A549 (cell line): Measurements from ENCODE around the gene SHROOM4. TPM values are rescaled to one million over a fixed set of nuclear protein-coding genes. Genes with fewer than 3 reads are reported as not detected.

Experiments
- ATAC-seq, 2 experiments: fragments of 200-7000 bp in 1 of 2; fragments of >200 bp in 1 of 2; cut with Nextera tagmentation in 1 of 2; cut with Tn5 transposase in 1 of 2; 3 replicates each; pipeline versions ENCODE4 v1.8.0 to v1.9.1; 2018 to 2020; ENCODE audit warnings: mild to moderate bottlenecking in 1 of 2, moderate library complexity in 1 of 2
- CTCF ChIA-PET: fragments of 300-600 bp; sonication (Branson Sonifier 250); formaldehyde crosslinking; extraction: SDS; loops from one replicate; lab custom pipeline; 2021; ENCODE audit warnings: antibody characterized with exemption, inconsistent platforms; lab: Yijun Ruan, JAX
- POLR2A ChIA-PET: fragments of 350-600 bp; formaldehyde crosslinking; extraction: SDS; loops from one replicate; lab custom pipeline; 2021; ENCODE audit warnings: antibody characterized with exemption, inconsistent platforms; lab: Yijun Ruan, JAX
- DNase-seq, 2 experiments: peaks; one replicate each; pipeline versions ENCODE4 v3.0.0 to v3.0.0-alpha.2; 2011 to 2016; ENCODE audit warnings: low read depth in 1 of 2, low spot score in 1 of 2
- FAIRE-seq: peaks from 2 replicates; lab custom pipeline; 2011; peaks lifted over from hg19 to GRCh38; lab: Jason Lieb, UNC
- H3K27ac ChIP-seq, 2 experiments: fragments of >200 bp; sonication (Bioruptor Twin); formaldehyde crosslinking; 3 replicates each; pipeline ENCODE4 v1.5.1; 2016 to 2017
- H3K4me1 ChIP-seq: fragments of >200 bp; sonication (Bioruptor Twin); formaldehyde crosslinking; 3 replicates; pipeline ENCODE4 v1.6.1; 2016
- H3K4me2 ChIP-seq: fragments of >200 bp; sonication (Bioruptor Twin); formaldehyde crosslinking; 3 replicates; pipeline ENCODE4 v1.6.1; 2016
- H3K4me3 ChIP-seq: fragments of >200 bp; sonication (Bioruptor Twin); formaldehyde crosslinking; 3 replicates; pipeline ENCODE4 v1.5.1; 2016
- H3K9me3 ChIP-seq: fragments of >200 bp; sonication (Bioruptor Twin); formaldehyde crosslinking; 3 replicates; pipeline ENCODE4 v1.6.1; 2016
- CBX8 ChIP-seq: fragments of 200-600 bp; sonication (generic); IDR thresholded peaks from 2 replicates; pipeline ENCODE4 v1.6.1; 2016
- EHMT2 ChIP-seq: fragments of 200-600 bp; sonication (generic); IDR thresholded peaks from 2 replicates; pipeline ENCODE4 v1.6.1; 2016; ENCODE audit warnings: antibody characterized with exemption, low read depth, mild to moderate bottlenecking, moderate library complexity
- FOSL2 ChIP-seq, 2 experiments: fragments of 450-650 bp in 1 of 2; fragments of >200 bp in 1 of 2; sonication (Bioruptor Twin) in 1 of 2; formaldehyde crosslinking; IDR thresholded peaks; 2 replicates each; pipeline versions ENCODE4 v1.5.0 to v1.6.1; 2016 to 2020; ENCODE audit warnings: mild to moderate bottlenecking in 1 of 2, moderate library complexity in 1 of 2
- FOXS1 ChIP-seq: fragments of 250-450 bp; sonication (Bioruptor Pico); IDR thresholded peaks from 2 replicates; pipeline ENCODE4 v1.5.0; 2020; ENCODE audit warnings: mild to moderate bottlenecking, moderate library complexity
- GATA3 ChIP-seq: IDR thresholded peaks from 2 replicates; pipeline ENCODE4 v1.6.1; 2012; ENCODE audit warnings: borderline replicate concordance
- HOXB13 ChIP-seq: fragments of 250-450 bp; sonication (Bioruptor Pico); IDR thresholded peaks from 2 replicates; pipeline ENCODE4 v1.5.0; 2020; ENCODE audit warnings: low read depth, mild to moderate bottlenecking, moderate library complexity
- HOXB5 ChIP-seq: fragments of 250-450 bp; sonication (Bioruptor Pico); IDR thresholded peaks from 2 replicates; pipeline ENCODE4 v1.5.0; 2020; ENCODE audit warnings: mild to moderate bottlenecking, moderate library complexity
- JUNB ChIP-seq: fragments of >200 bp; sonication (Bioruptor Twin); formaldehyde crosslinking; IDR thresholded peaks from 2 replicates; pipeline ENCODE4 v1.6.1; 2016
- MAZ ChIP-seq: fragments of 150-350 bp; IDR thresholded peaks from 2 replicates; pipeline ENCODE4 v1.6.1; 2014; ENCODE audit warnings: antibody characterized with exemption, low read depth, low read length, borderline replicate concordance
- MYC ChIP-seq: IDR thresholded peaks from 2 replicates; pipeline ENCODE4 v1.6.1; 2012; ENCODE audit warnings: mild to moderate bottlenecking, inconsistent platforms, low read length, improper control_type of control experiment, borderline replicate concordance
- NPAS2 ChIP-seq: fragments of 250-450 bp; sonication (Bioruptor Pico); IDR thresholded peaks from 2 replicates; pipeline ENCODE4 v1.8.0; 2022; ENCODE audit warnings: mild to moderate bottlenecking, moderate library complexity, borderline replicate concordance
- NR3C1 ChIP-seq: fragments of >200 bp; sonication (Bioruptor Twin); formaldehyde crosslinking; IDR thresholded peaks from 3 replicates; pipeline ENCODE4 v1.6.1; 2017
- PHF8 ChIP-seq: fragments of 200-600 bp; sonication (generic); IDR thresholded peaks from 2 replicates; pipeline ENCODE4 v1.6.1; 2016; ENCODE audit warnings: low read depth, mild to moderate bottlenecking, antibody characterized with exemption, moderate library complexity, borderline replicate concordance
- POLR2AphosphoS2 ChIP-seq: conservative IDR thresholded peaks from 2 replicates; pipeline ENCODE4 v1.6.1; 2012; ENCODE audit warnings: low read length, improper control_type of control experiment, inconsistent platforms
- RARB ChIP-seq: fragments of 250-450 bp; sonication (Bioruptor Pico); IDR thresholded peaks from 2 replicates; pipeline ENCODE4 v1.8.0; 2021; ENCODE audit warnings: mild to moderate bottlenecking, moderate library complexity
- RFX5 ChIP-seq: fragments of 450-650 bp; IDR thresholded peaks from 2 replicates; pipeline ENCODE4 v1.7.1; 2014; ENCODE audit warnings: antibody characterized with exemption, mild to moderate bottlenecking, moderate library complexity
- RNF2 ChIP-seq: fragments of 200-600 bp; sonication (generic); IDR thresholded peaks from 2 replicates; pipeline ENCODE4 v1.6.1; 2016; ENCODE audit warnings: low read depth, mild to moderate bottlenecking, antibody characterized with exemption, moderate library complexity, borderline replicate concordance
- SMC3 ChIP-seq: fragments of >200 bp; sonication (Bioruptor Twin); formaldehyde crosslinking; IDR thresholded peaks from 3 replicates; pipeline ENCODE4 v1.6.1; 2018; ENCODE audit warnings: inconsistent platforms
- SREBF2 ChIP-seq: fragments of 450-650 bp; IDR thresholded peaks from 2 replicates; pipeline ENCODE4 v1.6.1; 2014; ENCODE audit warnings: mild to moderate bottlenecking, moderate library complexity
- TFCP2L1 ChIP-seq: fragments of 250-450 bp; sonication (Bioruptor Pico); IDR thresholded peaks from 2 replicates; pipeline ENCODE4 v1.5.0; 2021; ENCODE audit warnings: mild to moderate bottlenecking
- TP53 ChIP-seq: fragments of 250-450 bp; sonication (Bioruptor Pico); IDR thresholded peaks from 2 replicates; pipeline ENCODE4 v1.5.0; 2021; ENCODE audit warnings: mild to moderate bottlenecking, moderate library complexity
- ZNF302 ChIP-seq: fragments of 250-450 bp; sonication (Bioruptor Pico); IDR thresholded peaks from 2 replicates; pipeline ENCODE4 v1.9.0; 2021; ENCODE audit warnings: inconsistent platforms, mild to moderate bottlenecking, moderate library complexity
- ZSCAN20 ChIP-seq: fragments of 250-450 bp; sonication (Bioruptor Pico); IDR thresholded peaks from 2 replicates; pipeline ENCODE4 v1.8.0; 2022; ENCODE audit warnings: mild to moderate bottlenecking, moderate library complexity
- WGBS: methylation state at CpG from one replicate; pipeline ENCODE4 v1.1.6; 2017; ENCODE audit errors: missing lambda C conversion rate; 5-methylcytosine and 5-hydroxymethylcytosine counted together
- polyA plus RNA-seq, 4 experiments: library from polyadenylated mRNA; depleted of rRNA in 3 of 4; stranded (reverse); fragments of >200 nt; fragmentation: RNase III in 1 of 4; extraction: RNeasy Plus Mini Kit Qiagen cat#74134 plus additional on column Dnase treatment in 1 of 4; gene quantifications; 2 replicates in 3 of 4; 3 replicates in 1 of 4; pipeline ENCODE4 v1.2.3, GENCODE V29; 2011 to 2017
- TF ChIP-seq, protein P1 (sequence below): fragments of 250-450 bp; sonication (Bioruptor Pico); IDR thresholded peaks from 2 replicates; pipeline ENCODE4 v1.5.0; 2020; ENCODE audit warnings: low read depth, mild to moderate bottlenecking, moderate library complexity
- TF ChIP-seq, protein P2 (sequence below): fragments of >200 bp; sonication (Bioruptor Twin); formaldehyde crosslinking; IDR thresholded peaks from 3 replicates; pipeline ENCODE4 v1.6.1; 2016
- TF ChIP-seq, protein P3 (sequence below): fragments of >200 bp; sonication (Bioruptor Twin); formaldehyde crosslinking; IDR thresholded peaks from 2 replicates; pipeline ENCODE4 v1.6.1; 2016
- TF ChIP-seq, protein P4 (sequence below): fragments of 250-450 bp; sonication (Bioruptor Pico); IDR thresholded peaks from 2 replicates; pipeline ENCODE4 v1.5.0; 2021; ENCODE audit warnings: mild to moderate bottlenecking, moderate library complexity, borderline replicate concordance

The SHROOM4 gene
- polyA plus RNA-seq, 2 of the 4 experiments (the other 2 are of a cell fraction): not detected

DNA sequence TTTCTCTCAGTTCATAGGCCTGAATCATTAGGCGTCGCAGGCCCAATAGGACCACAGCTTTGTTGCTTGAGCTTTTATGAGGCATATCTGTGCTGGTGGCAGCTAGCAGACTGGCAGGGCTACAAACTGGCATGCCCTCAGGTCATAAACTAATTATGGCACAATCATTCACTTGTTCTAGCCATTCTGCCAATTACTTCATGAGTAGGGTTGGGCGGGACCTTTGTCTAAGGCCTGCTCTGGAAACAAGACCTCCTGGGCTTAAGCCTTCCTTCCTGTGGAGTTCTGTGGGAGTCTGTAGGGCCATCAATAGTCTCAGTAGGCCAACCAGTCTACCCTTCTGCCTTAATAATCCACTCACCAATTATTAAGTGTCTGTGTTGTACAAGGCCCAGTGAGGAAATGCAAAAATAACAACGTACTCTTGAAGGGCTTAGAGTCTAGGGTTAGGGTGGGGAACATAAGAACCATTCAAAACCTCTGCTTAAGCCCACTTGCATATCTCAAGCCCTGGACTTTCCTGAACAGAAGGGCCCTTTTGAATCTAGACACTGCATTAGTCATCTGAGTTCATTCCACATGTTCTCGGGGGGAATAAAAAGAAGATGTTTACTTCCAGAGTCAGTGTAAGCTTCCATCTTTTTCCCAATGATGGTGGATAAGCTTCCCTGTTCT, 44.5 kb downstream of the SHROOM4 start:
- Histone ChIP-seq H3K4me2 (no peak overlapping the region), H3K9me3 (no peaks in the 10 kb centered on the region), H3K27ac (no peak overlapping the region), H3K4me1 (no peaks in the 10 kb centered on the region), H3K4me3 (no peak overlapping the region)
- no peak for ATAC-seq
- CTCF ChIA-PET: no interaction called here
- POLR2A ChIA-PET: no interaction called here
- FAIRE-seq: no peak
- TF ChIP-seq CBX8 (no peak), TP53 (CRISPR knock-in tag) (no peak), PHF8 (no peak), FOXS1 (CRISPR knock-in tag) (no peak), RFX5 (no peak), JUNB (no peak), ZSCAN20 (no peak), GATA3 (no peak), MAZ (no peak), MYC (no peak), ZNF302 (CRISPR knock-in tag) (no peak), SREBF2 (no peak)
- TF ChIP-seq, protein P1, sequence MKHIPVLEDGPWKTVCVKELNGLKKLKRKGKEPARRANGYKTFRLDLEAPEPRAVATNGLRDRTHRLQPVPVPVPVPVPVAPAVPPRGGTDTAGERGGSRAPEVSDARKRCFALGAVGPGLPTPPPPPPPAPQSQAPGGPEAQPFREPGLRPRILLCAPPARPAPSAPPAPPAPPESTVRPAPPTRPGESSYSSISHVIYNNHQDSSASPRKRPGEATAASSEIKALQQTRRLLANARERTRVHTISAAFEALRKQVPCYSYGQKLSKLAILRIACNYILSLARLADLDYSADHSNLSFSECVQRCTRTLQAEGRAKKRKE: no peak
- TF ChIP-seq, protein P2, sequence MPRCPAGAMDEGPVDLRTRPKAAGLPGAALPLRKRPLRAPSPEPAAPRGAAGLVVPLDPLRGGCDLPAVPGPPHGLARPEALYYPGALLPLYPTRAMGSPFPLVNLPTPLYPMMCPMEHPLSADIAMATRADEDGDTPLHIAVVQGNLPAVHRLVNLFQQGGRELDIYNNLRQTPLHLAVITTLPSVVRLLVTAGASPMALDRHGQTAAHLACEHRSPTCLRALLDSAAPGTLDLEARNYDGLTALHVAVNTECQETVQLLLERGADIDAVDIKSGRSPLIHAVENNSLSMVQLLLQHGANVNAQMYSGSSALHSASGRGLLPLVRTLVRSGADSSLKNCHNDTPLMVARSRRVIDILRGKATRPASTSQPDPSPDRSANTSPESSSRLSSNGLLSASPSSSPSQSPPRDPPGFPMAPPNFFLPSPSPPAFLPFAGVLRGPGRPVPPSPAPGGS: no peak
- TF ChIP-seq, protein P3, sequence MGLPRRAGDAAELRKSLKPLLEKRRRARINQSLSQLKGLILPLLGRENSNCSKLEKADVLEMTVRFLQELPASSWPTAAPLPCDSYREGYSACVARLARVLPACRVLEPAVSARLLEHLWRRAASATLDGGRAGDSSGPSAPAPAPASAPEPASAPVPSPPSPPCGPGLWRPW: no peak
- TF ChIP-seq, protein P4, sequence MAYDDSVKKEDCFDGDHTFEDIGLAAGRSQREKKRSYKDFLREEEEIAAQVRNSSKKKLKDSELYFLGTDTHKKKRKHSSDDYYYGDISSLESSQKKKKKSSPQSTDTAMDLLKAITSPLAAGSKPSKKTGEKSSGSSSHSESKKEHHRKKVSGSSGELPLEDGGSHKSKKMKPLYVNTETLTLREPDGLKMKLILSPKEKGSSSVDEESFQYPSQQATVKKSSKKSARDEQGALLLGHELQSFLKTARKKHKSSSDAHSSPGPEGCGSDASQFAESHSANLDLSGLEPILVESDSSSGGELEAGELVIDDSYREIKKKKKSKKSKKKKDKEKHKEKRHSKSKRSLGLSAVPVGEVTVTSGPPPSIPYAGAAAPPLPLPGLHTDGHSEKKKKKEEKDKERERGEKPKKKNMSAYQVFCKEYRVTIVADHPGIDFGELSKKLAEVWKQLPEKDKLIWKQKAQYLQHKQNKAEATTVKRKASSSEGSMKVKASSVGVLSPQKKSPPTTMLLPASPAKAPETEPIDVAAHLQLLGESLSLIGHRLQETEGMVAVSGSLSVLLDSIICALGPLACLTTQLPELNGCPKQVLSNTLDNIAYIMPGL (CRISPR knock-in tag): no peak
- DNase-seq: no peak
- 51% methylated on average over 5 of the region's 5 CpGs for WGBS

DNA sequence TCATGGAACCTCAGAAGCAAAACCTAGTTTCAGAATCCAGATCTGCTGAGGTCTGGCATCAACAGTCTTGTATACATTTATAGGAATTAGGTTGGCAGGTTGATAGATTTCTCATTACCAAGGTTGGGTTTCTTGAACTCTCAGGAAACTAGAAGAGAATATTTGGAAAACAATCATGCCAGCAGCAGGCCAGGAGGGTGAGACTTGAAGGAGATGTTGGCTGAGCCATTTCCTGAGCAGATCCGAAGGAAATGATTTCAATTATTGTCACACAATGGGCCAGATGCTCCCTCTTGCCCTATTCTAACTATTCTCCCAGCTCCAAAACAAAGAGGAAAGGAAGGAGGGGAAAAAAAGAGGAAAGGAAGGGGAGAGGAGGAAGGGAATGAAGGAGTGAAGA, 45.2 kb downstream of the SHROOM4 start:
- H3K4me2 ChIP-seq: no peak overlapping the region
- ATAC-seq (no peak), DNase-seq (no peak), FAIRE-seq (no peak)
- ChIA-PET POLR2A (no interaction called here), CTCF (interaction anchor here (0.6 kb wide), 1 partner anchor 22 kb away, joined by 3 read pairs; no protein-coding TSS in a partner anchor)
- H3K9me3 ChIP-seq: no peaks in the 10 kb centered on the region
- H3K4me3 ChIP-seq: no peak overlapping the region
- WGBS: 14% methylated on average over 1 of the region's 1 CpG
- TF ChIP-seq HOXB13 (CRISPR knock-in tag) (no peak), EHMT2 (no peak), FOSL2 (IDR thresholded peaks at IDR 0.05) (no peak), FOSL2 (CRISPR knock-in tag; IDR thresholded peaks at IDR 0.05) (no peak), NPAS2 (CRISPR knock-in tag) (no peak), RNF2 (no peak), NR3C1 (no peak), POLR2AphosphoS2 (no peak), TFCP2L1 (no peak), RARB (CRISPR knock-in tag) (no peak), SMC3 (no peak), HOXB5 (no peak), RFX5 (no peak)
- no peaks in the 10 kb centered on the region for H3K4me1 ChIP-seq
- H3K27ac ChIP-seq: no peak overlapping the region
